H9 (cell line): ENCODE data around the gene RAD23A. TPM values are rescaled to one million over a fixed set of nuclear protein-coding genes. Genes with fewer than 3 reads are reported as not detected.
"Not testable (repeated sequence)": the region's sequence is repeated elsewhere in the genome, so short reads cannot be mapped to it uniquely, and the experiment has no call there.

Experiments
- DNase-seq: peaks from one replicate; pipeline ENCODE4 v3.0.0-alpha.2; 2017
- H2AFZ ChIP-seq: one replicate; pipeline ENCODE4 v1.6.1; 2013; ENCODE audit warnings: mild to moderate bottlenecking, low read length, control low read depth, moderate library complexity
- H2AK5ac ChIP-seq: 2 replicates; pipeline ENCODE4 v1.6.1; 2013; ENCODE audit warnings: low read length, control low read depth, mixed read lengths; ENCODE audit not compliant: insufficient read length
- H2BK120ac ChIP-seq: one replicate; pipeline ENCODE4 v1.6.1; 2013; ENCODE audit warnings: low read depth, mild to moderate bottlenecking, low read length, control low read depth, inconsistent platforms; ENCODE audit not compliant: poor library complexity, severe bottlenecking
- H2BK12ac ChIP-seq: 2 replicates; pipeline ENCODE4 v1.6.1; 2013; ENCODE audit warnings: low read length, control low read depth, mixed read lengths, low read depth; ENCODE audit not compliant: insufficient read length
- H2BK15ac ChIP-seq: 2 replicates; pipeline ENCODE4 v1.6.1; 2013; ENCODE audit warnings: low read depth, low read length, control low read depth
- H2BK20ac ChIP-seq: one replicate; pipeline ENCODE4 v1.6.1; 2013; ENCODE audit warnings: low read depth, mild to moderate bottlenecking, low read length, control low read depth, inconsistent platforms; ENCODE audit not compliant: poor library complexity, severe bottlenecking
- H2BK5ac ChIP-seq: 2 replicates; pipeline ENCODE4 v1.6.1; 2013; ENCODE audit warnings: low read length, control low read depth, mixed read lengths; ENCODE audit not compliant: insufficient read length
- H3K14ac ChIP-seq: 2 replicates; pipeline ENCODE4 v1.6.1; 2013; ENCODE audit warnings: low read length, control low read depth; ENCODE audit not compliant: insufficient read depth
- H3K18ac ChIP-seq: 2 replicates; pipeline ENCODE4 v1.6.1; 2013; ENCODE audit warnings: low read depth, mild to moderate bottlenecking, mixed read lengths, low read length, control low read depth; ENCODE audit not compliant: insufficient read length
- H3K23ac ChIP-seq: 2 replicates; pipeline ENCODE4 v1.6.1; 2013; ENCODE audit warnings: low read length, control low read depth, mixed read lengths, low read depth; ENCODE audit not compliant: insufficient read length
- H3K23me2 ChIP-seq: 2 replicates; pipeline ENCODE4 v1.6.1; 2013; ENCODE audit warnings: low read depth, mild to moderate bottlenecking, mixed read lengths, low read length, control low read depth; ENCODE audit not compliant: insufficient read length, poor library complexity, severe bottlenecking
- H3K27ac ChIP-seq: 2 replicates; pipeline ENCODE4 v1.5.1; 2013; ENCODE audit warnings: low read length, control low read depth, mixed read lengths, low read depth; ENCODE audit not compliant: insufficient read length
- H3K27me3 ChIP-seq: 2 replicates; pipeline ENCODE4 v1.6.1; 2013; ENCODE audit warnings: low read length, control low read depth, inconsistent platforms; ENCODE audit not compliant: insufficient read depth
- H3K4ac ChIP-seq: 2 replicates; pipeline ENCODE4 v1.6.1; 2013; ENCODE audit warnings: low read depth, mild to moderate bottlenecking, control low read depth, inconsistent platforms, low read length, moderate library complexity
- H3K4me1 ChIP-seq: 2 replicates; pipeline ENCODE4 v1.6.1; 2013; ENCODE audit warnings: low read length, control low read depth, inconsistent platforms; ENCODE audit not compliant: insufficient read depth
- H3K4me2 ChIP-seq: 2 replicates; pipeline ENCODE4 v1.6.1; 2013; ENCODE audit warnings: low read length, control low read depth, mixed read lengths; ENCODE audit not compliant: insufficient read length, insufficient read depth
- H3K56ac ChIP-seq: 2 replicates; pipeline ENCODE4 v1.6.1; 2013; ENCODE audit warnings: low read depth, mild to moderate bottlenecking, mixed read lengths, low read length, control low read depth; ENCODE audit not compliant: insufficient read length
- H3K79me1 ChIP-seq: 2 replicates; pipeline ENCODE4 v1.6.1; 2013; ENCODE audit warnings: low read depth, mild to moderate bottlenecking, moderate library complexity, low read length, control low read depth, inconsistent platforms; ENCODE audit not compliant: insufficient read depth, poor library complexity, severe bottlenecking
- H3K79me2 ChIP-seq: 2 replicates; pipeline ENCODE4 v1.6.1; 2013; ENCODE audit warnings: low read length, control low read depth, inconsistent platforms; ENCODE audit not compliant: insufficient read depth
- H3K9ac ChIP-seq: 2 replicates; pipeline ENCODE4 v1.6.1; 2013; ENCODE audit warnings: low read length, control low read depth, mixed read lengths; ENCODE audit not compliant: insufficient read length; ENCODE audit errors: extremely low read depth
- H3K9me3 ChIP-seq: one replicate; pipeline ENCODE4 v1.6.1; 2013; ENCODE audit warnings: low read depth, low read length, inconsistent platforms; ENCODE audit not compliant: control insufficient read depth
- H3T11ph ChIP-seq: one replicate; pipeline ENCODE4 v1.6.1; 2013; ENCODE audit warnings: mild to moderate bottlenecking, low read length, control low read depth, inconsistent platforms
- H4K20me1 ChIP-seq: one replicate; pipeline ENCODE4 v1.6.1; 2013; ENCODE audit not compliant: control insufficient read depth, insufficient read length, insufficient read depth
- H4K5ac ChIP-seq: 2 replicates; pipeline ENCODE4 v1.6.1; 2013; ENCODE audit warnings: low read depth, mild to moderate bottlenecking, mixed read lengths, low read length, control low read depth; ENCODE audit not compliant: insufficient read length
- H4K8ac ChIP-seq: replicated peaks from 2 replicates; pipeline ENCODE4 v1.6.1; 2013; ENCODE audit warnings: low read length, control low read depth, mixed read lengths, low read depth; ENCODE audit not compliant: insufficient read length
- H4K91ac ChIP-seq: 2 replicates; pipeline ENCODE4 v1.6.1; 2013; ENCODE audit warnings: low read depth, mild to moderate bottlenecking, moderate library complexity, mixed read lengths, low read length, control low read depth; ENCODE audit not compliant: insufficient read length
- H3K27ac Mint-ChIP-seq, 3 experiments: 2 replicates in 2 of 3; 3 replicates in 1 of 3; pipeline ENCODE4 v1.8.0; 2020 to 2021; ENCODE audit warnings: mixed read lengths in 3 of 3, mild to moderate bottlenecking in 1 of 3, moderate library complexity in 1 of 3
- H3K27me3 Mint-ChIP-seq: 2 replicates; pipeline ENCODE4 v1.8.0; 2021; ENCODE audit warnings: low read depth, mild to moderate bottlenecking, moderate library complexity, mixed read lengths
- H3K36me3 Mint-ChIP-seq, 3 experiments: 2 replicates in 2 of 3; 3 replicates in 1 of 3; pipeline ENCODE4 v1.8.0; 2020 to 2021; ENCODE audit warnings: low read depth in 3 of 3, mixed read lengths in 3 of 3; ENCODE audit not compliant: insufficient read depth in 1 of 3
- H3K4me1 Mint-ChIP-seq, 2 experiments: 2 replicates each; pipeline ENCODE4 v1.8.0; 2020; ENCODE audit warnings: mixed read lengths in 2 of 2
- H3K4me3 Mint-ChIP-seq, 2 experiments: 2 replicates in 1 of 2; 3 replicates in 1 of 2; pipeline ENCODE4 v1.8.0; 2020 to 2021; ENCODE audit warnings: mild to moderate bottlenecking in 2 of 2, mixed read lengths in 2 of 2, moderate library complexity in 1 of 2
- H3K9me3 Mint-ChIP-seq, 2 experiments: 2 replicates in 1 of 2; 3 replicates in 1 of 2; pipeline ENCODE4 v1.8.0; 2020; ENCODE audit warnings: mild to moderate bottlenecking in 2 of 2, mixed read lengths in 2 of 2, moderate library complexity in 1 of 2
- CTCF ChIP-seq: fragments of 200-600 bp; sonication (generic); conservative IDR thresholded peaks from 3 replicates; pipeline ENCODE4 v1.8.0; 2021; ENCODE audit warnings: antibody characterized with exemption, mild to moderate bottlenecking
- WGBS: extraction: QIAGEN DNeasy Blood & Tissue Kit; methylation state at CpG from one replicate; pipeline ENCODE4 v1.1.7; 2013; ENCODE audit warnings: missing lambda C conversion rate, low lambda C conversion rate, mixed read lengths; ENCODE audit not compliant: insufficient read length; ENCODE audit errors: extremely low coverage; 5-methylcytosine and 5-hydroxymethylcytosine counted together
- total RNA-seq: library from RNA; stranded (reverse); gene quantifications from 2 replicates; pipeline ENCODE4 v1.2.1, GENCODE V29; 2021

The RAD23A gene
- total RNA-seq, 1 experiment from 2014 or later: 62.2 TPM

- Histone ChIP-seq H3K79me2 (no peaks in the 10 kb centered on the region), H3K4me2 (no peak overlapping the region), H3K4me1 (no peaks in the 10 kb centered on the region), H3K23me2 (no peaks in the 10 kb centered on the region), H4K5ac (no peak overlapping the region), H3K4ac (no peak overlapping the region), H2BK15ac (no peak overlapping the region), H3K14ac (no peak overlapping the region), H3K18ac (no peak overlapping the region), H3K79me1 (no peaks in the 10 kb centered on the region), H3K23ac (no peak overlapping the region), H2BK12ac (no peak overlapping the region), H2BK5ac (no peak overlapping the region), H3K27ac (no peak overlapping the region), H3K56ac (no peak overlapping the region), H4K20me1 (no peaks in the 10 kb centered on the region), H4K91ac (no peak overlapping the region), H3K9ac (no peak overlapping the region), H3K9me3 (no peaks in the 10 kb centered on the region), H2AK5ac (no peak overlapping the region), H2BK20ac (no peak overlapping the region), H3T11ph (no peak overlapping the region), H2BK120ac (no peak overlapping the region), H2AFZ (no peak overlapping the region), H4K8ac (no peak overlapping the region), H3K27me3 (no peaks in the 10 kb centered on the region)
- WGBS: no CpG with 5 or more reads among the region's 17 CpGs
- no peak for DNase-seq
- H3K36me3 Mint-ChIP-seq: no peaks in the 10 kb centered on the region; a peak in 1 of 7 replicates
- no peaks in the 10 kb centered on the region for H3K4me1 Mint-ChIP-seq
- H3K9me3 Mint-ChIP-seq: no peaks in the 10 kb centered on the region
- H3K27ac Mint-ChIP-seq: no peak overlapping the region
- TF ChIP-seq CTCF: no peak
- peaks cover 35% of the 10 kb centered on the region for H3K27me3 Mint-ChIP-seq
- H3K4me3 Mint-ChIP-seq: no peak overlapping the region
Measured at GRCh38 chr19:12975221-12975741, 29.6 kb downstream of the RAD23A start.

DNA sequence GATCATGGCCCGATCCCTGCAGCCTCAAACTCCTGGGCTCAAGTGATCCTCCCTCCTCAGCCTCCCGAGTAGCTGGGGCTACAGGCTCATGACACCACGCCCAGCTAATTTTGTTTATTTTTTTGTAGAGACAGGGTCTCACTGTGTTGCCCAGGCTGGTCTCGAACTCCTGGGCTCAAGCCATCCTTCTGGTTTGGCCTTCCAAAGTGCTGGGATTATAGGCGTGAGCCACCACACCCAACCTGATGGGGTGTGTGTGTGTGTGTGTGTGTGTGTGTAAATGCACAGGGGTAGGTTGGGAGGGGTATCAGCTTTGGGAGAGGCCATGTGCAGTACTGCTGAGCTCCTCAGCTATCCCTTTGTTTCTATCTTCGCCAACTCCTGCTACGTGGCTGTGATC lies 30.4 kb downstream of the RAD23A start:
- not testable (repeated sequence) for H3T11ph ChIP-seq, H3K79me2 ChIP-seq, H2AK5ac ChIP-seq, H3K4me1 Mint-ChIP-seq, H4K5ac ChIP-seq, H2BK12ac ChIP-seq, H3K23me2 ChIP-seq, H3K4me3 Mint-ChIP-seq, H3K36me3 Mint-ChIP-seq, H3K14ac ChIP-seq, H2AFZ ChIP-seq, H4K91ac ChIP-seq, H3K4me1 ChIP-seq, DNase-seq, H3K27me3 ChIP-seq, H3K9me3 Mint-ChIP-seq, H3K9ac ChIP-seq, H3K18ac ChIP-seq, H3K27ac Mint-ChIP-seq, H4K8ac ChIP-seq, H3K27ac ChIP-seq, H4K20me1 ChIP-seq, H3K9me3 ChIP-seq, H3K23ac ChIP-seq, H2BK15ac ChIP-seq, H3K4me2 ChIP-seq, H2BK5ac ChIP-seq, H2BK120ac ChIP-seq, H3K4ac ChIP-seq, H2BK20ac ChIP-seq, H3K56ac ChIP-seq, H3K79me1 ChIP-seq
- WGBS: no CpG with 5 or more reads among the region's 7 CpGs
- peaks cover 29% of the 10 kb centered on the region for H3K27me3 Mint-ChIP-seq
